GM18499 (cell line): Measurements from ENCODE around the gene SPOP.

Experiments
- ATAC-seq: cut with Tn5 transposase; IDR thresholded peaks from one replicate; pipeline ENCODE4 v1.9.1; 2021; ENCODE audit warnings: moderate number of reproducible peaks; ENCODE audit not compliant: insufficient read depth, unreplicated experiment

Gene SPOP

GRCh38 chr17:49588726-49589576, 88.9 kb downstream of the SPOP start:
- no peak for ATAC-seq

- ATAC-seq, result no peak
Measured at GRCh38 chr17:49588312-49588711, 89.6 kb downstream of the SPOP start.

DNA sequence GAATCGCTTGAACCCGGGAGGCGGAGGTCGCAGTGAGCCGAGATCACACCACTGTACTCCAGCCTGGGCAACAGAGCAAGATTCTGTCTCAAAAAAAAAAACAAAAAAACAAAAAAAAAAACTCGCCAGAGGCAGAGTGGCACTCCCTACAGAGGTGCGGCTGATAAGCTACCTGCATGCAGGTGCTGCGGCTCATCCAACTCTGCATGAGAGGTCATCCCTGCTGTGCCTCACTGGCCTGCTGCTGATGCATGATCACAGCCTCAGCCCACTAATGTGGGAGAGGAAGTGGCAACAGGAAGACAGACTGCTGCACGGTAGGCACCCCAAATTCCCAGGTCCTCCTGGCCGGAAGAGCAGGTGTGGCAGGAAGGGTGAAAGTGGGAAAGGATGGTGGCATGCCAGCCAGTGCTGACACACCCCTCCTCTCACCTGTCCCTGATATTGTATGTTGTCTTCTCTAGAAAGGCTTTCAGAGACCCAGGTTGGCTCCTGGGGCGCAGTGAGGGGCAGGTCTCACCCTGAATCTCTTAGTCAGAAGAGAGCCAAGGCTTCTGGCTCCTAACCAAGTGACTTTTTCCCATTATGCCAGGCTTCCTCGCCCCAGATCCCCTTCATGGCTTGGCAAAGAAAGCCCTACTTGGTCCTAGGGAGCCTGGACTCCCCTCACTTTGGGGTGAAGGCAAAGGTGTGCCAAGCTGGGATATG, 90.4 kb downstream of the SPOP start:
- ATAC-seq, result no peak

DNA sequence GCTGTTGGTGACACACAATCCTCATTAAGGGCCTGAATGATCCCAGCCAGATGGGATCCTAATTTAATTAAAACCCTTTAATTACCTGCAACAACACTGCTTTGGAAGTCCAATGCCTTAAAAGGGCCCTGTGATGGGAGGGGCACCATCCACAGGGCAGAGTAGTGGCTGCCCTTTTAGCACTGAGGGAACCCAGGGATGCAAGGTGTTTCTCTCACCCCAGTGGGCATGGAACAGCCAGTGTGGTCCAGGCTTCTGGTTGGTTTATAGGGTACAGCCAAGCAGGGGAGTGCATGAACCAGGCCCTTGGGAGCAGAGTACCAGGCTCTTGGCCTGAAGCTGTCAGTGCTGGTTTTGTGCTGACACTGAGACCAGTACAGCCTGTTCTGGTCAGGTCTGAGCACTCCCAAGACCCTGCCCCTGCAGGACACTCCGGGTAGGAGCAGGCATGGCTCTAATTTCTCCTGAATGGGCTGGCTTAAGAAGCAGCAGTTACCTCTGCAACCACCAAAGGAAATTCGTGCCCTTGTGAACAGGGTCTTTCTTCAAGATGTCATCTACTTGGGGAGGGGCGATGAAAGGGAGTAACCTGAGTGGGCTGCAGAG, 92.4 kb downstream of the SPOP start:
- ATAC-seq, result no peak

GRCh38 chr17:49583889-49584288, 94.0 kb downstream of the SPOP start:
- no peak for ATAC-seq

DNA sequence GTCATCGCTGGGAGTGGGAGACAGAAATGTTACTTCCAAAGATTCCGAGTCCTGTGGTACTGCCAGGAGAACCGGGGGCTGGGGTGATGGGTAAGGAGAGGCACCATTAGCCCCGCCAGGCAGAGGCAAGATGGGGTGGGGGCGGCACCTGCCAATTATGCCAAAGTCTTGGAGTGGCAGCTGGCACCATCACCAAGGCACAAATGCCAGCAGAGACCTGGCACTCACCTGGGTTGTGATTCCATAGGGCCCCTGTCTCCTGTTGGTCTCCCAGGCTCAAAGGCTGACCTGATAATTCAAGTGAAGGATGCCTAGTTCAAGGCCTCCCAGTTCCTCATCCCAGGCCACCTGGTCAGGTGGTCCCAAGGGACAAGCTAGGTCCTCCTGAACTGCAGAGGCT, 94.7 kb downstream of the SPOP start:
- no peak for ATAC-seq

DNA sequence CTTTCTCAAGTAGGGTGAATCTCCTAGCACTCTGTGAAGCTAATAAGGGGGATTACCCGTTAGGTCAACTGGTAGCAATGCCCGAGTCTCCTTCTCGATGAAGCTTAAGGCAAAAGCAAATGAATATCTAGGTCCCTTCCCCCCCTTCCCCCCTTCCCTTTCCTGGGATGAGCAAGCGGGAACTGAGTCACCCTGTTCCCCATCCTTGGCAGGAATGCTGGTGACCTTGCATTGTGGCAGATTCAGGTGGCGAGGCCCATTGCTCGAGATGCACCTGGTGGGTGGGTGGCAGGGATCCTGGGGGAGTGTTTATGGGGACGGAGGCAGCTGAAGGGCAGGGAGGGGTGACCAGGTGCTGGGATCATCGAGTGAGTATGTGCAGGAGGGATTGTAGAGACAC, 95.1 kb downstream of the SPOP start:
- ATAC-seq, result no peak

DNA sequence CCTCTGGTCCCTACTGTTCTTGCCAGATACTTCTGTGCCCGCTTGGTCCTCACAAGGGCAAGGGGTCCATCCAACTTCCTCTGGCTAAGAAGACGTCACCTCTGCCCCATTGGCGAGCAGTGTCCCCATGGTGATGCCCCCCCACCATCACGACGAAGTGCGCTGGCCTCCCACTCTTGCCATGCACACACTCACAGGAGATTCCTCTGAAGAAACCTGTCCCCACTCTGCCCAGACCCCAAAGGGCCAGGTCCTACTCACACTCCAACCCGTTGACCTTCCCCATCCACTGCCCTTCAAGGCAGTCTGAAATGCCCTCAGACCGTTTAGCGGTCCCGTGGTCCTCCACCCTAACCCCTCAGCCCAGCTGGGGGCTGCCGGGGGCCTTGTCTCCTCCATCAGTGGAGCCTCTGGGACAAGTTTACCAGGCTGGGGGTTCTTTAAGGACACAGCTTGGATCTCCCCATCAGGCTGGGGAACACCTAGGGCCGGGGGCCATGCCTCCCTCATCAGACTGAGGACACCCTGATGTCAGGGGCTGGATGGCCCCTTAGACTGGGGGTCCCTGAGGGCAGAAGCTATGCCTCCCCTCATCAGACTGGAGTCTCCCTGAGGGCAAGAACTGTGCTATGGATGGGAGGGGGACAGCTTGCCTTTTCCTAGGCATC, 95.7 kb downstream of the SPOP start:
- ATAC-seq, result no peak

DNA sequence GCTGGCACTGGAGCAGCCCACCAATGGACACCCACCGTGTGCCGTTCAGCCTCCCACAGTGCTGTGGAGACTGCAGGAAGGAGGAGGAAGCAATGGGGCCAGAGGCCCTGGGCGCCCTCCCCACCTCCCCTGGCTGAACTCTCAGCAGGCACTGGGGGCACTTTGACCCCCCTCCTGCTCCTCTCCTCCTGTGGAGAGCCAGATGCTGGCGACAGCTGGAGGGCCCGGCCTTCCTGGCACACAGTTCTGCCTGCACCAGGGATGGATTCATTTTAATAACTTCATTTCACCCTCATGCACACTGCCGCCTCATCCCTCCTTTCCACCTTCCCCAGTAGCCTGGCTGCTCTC, 96.3 kb downstream of the SPOP start:
- no peak for ATAC-seq

DNA sequence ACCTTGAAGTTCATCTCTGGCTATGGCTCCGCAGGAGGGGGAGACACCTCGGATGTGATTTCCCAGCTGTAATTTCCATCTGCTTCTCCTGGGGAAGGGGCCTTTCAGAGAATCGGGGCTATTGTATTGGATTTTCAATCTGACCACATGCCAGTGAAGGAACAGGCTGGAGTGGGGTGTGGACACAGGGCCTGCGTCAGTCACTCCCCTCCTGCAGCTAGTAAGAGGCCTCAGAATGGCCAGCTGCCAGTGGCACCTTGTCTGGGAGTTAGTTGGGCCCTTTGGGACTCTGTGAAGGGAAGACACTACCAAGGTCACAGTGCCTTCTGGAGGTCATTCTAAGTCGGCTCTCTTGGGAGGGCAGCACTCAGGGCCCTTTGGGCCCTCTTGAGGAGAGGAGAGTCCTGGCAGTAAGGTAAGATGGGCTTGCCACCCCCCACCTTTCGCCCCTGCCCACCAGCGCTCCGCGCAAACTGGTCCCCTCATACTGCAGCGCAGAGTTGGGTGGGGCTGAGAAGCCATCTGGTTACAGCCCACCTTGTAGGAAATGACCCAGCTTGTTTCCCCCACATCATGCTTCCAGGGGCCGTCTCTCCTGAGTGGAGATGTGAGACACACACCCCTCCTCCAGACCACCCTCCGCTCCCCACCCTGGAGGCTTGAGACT, 96.8 kb downstream of the SPOP start:
- ATAC-seq, result no peak

- no peak for ATAC-seq
Measured at GRCh38 chr17:49580055-49580721, 97.7 kb downstream of the SPOP start.

GRCh38 chr17:49579522-49579921, 98.4 kb downstream of the SPOP start:
- ATAC-seq, result no peak

DNA sequence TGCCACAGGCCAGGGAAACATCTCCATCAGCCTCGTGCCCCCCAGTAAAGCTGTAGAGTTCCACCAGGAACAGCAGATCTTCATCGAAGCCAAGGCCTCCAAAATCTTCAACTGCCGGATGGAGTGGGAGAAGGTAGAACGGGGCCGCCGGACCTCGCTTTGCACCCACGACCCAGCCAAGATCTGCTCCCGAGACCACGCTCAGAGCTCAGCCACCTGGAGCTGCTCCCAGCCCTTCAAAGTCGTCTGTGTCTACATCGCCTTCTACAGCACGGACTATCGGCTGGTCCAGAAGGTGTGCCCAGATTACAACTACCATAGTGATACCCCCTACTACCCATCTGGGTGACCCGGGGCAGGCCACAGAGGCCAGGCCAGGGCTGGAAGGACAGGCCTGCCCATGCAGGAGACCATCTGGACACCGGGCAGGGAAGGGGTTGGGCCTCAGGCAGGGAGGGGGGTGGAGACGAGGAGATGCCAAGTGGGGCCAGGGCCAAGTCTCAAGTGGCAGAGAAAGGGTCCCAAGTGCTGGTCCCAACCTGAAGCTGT, 98.9 kb downstream of the SPOP start:
- no peak for ATAC-seq

- ATAC-seq, result no peak
Measured at GRCh38 chr17:49578414-49578813, 99.5 kb downstream of the SPOP start.

DNA sequence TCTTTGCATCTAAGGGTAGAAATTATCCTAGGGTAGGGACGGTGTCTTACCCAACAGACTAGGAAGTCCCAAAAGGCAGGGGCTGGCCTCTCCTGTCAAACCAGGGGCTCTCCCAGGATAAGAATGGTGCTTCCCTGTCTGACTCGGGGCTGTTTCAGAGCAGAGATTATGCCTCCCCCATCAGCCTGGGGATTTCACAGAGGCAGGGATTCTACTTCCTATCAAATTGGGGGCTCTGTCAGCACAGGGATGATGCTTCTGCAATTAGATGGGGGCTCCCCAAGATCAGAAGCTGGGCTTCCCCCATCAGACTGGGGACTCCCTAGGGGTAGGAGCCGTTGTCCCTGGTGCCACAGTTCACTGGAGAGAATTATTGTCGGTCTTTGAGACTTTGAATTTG, 99.9 kb downstream of the SPOP start:
- ATAC-seq, result no peak

DNA sequence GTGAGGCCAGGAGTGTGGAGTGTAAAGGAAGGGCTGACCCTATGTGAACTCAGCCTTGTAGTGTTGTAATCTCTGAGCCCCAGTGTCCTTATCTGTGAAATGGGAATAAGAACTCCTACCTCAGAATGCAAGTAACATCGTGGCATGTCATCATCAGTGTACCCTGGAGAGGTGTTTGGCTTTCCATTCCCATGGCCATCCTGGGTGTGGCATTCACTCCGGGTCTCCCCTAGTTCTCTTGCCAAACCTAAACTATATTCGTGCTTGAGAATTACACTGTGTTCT, 100.3 kb downstream of the SPOP start:
- ATAC-seq, result no peak

GRCh38 chr17:49576917-49577649, 100.8 kb downstream of the SPOP start:
- ATAC-seq, result no peak

DNA sequence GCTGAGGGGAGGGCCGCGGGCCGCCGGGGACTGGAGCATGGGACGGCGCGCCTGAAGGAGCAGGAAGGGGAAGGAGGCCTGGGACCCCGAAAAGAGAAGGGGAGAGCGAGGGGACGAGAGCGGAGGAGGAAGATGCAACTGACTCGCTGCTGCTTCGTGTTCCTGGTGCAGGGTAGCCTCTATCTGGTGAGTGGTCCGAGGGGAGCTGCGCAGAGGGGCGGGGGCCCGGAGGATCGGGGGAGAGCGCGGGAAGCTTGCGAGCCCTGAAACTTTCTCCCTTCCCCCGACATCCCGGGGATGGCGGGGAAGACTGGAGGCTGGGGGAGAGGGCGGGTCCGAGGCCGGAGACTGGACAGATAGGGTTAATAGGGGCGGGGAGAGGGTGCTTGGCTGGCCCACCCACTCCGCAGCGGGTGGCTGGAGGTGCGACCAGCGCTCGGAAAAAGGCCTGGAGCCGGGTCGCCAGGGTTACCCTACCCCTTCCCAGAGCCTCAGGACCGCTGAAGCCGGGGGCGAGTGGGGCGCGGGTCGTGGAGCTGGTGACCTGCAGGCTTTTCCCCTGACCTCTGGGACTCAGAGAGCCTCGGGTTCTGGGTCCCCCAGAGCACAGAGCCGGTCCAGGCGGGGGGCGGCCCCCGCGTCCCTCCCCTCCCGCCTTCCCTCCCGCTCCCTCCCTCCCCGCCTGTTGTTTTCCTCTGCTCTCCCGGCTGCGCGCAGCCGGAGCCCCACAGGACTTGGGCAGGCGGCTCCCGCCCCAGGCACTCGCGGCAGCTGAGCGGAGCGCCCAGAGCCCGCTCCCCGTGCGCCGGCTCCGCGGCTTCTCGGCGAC, 101.6 kb downstream of the SPOP start:
- ATAC-seq, result no peak
